ENCODE measurements around the gene HSD17B1. TPM values are rescaled to one million over a fixed set of nuclear protein-coding genes. Genes with fewer than 3 reads are reported as not detected.

Gene HSD17B1
- total and polyA plus RNA-seq, 2 of the 13 experiments (the other 11 are each of a cell fraction or from before 2014, with no cell fraction given), result 0.54 to 0.93 TPM

DNA sequence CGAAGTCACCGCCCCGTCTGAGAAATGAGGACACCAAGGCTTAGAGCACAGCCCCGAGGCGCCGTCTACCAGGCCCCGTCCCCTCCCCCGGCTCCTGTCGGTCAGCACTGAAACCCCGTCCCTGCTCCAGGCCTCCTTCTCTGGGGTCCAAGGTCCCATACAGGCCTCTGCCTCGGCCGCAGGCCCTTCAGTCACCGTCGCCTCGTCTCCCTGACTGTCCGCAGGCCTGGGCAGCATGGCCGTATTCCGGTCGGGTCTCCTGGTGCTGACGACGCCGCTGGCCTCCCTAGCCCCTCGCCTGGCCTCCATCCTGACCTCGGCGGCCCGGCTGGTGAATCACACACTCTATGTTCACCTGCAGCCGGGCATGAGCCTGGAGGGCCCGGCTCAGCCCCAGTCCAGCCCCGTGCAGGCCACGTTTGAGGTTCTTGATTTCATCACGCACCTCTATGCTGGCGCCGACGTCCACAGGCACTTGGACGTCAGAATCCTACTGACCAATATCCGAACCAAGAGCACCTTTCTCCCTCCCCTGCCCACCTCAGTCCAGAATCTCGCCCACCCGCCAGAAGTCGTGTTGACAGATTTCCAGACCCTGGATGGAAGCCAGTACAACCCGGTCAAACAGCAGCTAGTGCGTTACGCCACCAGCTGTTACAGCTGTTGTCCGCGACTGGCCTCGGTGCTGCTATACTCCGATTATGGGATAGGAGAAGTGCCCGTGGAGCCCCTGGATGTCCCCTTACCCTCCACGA is 9.8 kb downstream of the HSD17B1 start (continued):
- TF ChIP-seq, protein P1, sequence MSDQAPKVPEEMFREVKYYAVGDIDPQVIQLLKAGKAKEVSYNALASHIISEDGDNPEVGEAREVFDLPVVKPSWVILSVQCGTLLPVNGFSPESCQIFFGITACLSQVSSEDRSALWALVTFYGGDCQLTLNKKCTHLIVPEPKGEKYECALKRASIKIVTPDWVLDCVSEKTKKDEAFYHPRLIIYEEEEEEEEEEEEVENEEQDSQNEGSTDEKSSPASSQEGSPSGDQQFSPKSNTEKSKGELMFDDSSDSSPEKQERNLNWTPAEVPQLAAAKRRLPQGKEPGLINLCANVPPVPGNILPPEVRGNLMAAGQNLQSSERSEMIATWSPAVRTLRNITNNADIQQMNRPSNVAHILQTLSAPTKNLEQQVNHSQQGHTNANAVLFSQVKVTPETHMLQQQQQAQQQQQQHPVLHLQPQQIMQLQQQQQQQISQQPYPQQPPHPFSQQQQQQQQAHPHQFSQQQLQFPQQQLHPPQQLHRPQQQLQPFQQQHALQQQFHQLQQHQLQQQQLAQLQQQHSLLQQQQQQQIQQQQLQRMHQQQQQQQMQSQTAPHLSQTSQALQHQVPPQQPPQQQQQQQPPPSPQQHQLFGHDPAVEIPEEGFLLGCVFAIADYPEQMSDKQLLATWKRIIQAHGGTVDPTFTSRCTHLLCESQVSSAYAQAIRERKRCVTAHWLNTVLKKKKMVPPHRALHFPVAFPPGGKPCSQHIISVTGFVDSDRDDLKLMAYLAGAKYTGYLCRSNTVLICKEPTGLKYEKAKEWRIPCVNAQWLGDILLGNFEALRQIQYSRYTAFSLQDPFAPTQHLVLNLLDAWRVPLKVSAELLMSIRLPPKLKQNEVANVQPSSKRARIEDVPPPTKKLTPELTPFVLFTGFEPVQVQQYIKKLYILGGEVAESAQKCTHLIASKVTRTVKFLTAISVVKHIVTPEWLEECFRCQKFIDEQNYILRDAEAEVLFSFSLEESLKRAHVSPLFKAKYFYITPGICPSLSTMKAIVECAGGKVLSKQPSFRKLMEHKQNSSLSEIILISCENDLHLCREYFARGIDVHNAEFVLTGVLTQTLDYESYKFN (CRISPR knock-in tag; conservative IDR thresholded peaks at IDR 0.05), result 0 out of 2 replicates have a peak, but pooled peaks have one; percentile 8
- TF ChIP-seq, protein P2, sequence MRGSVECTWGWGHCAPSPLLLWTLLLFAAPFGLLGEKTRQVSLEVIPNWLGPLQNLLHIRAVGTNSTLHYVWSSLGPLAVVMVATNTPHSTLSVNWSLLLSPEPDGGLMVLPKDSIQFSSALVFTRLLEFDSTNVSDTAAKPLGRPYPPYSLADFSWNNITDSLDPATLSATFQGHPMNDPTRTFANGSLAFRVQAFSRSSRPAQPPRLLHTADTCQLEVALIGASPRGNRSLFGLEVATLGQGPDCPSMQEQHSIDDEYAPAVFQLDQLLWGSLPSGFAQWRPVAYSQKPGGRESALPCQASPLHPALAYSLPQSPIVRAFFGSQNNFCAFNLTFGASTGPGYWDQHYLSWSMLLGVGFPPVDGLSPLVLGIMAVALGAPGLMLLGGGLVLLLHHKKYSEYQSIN (CRISPR knock-in tag; IDR thresholded peaks at IDR 0.05; ENCODE audit: borderline replicate concordance), result 0 out of 2 replicates have a peak, but pooled peaks have one; percentile 74
- TF ChIP-seq ZNF207 (IDR thresholded peaks at IDR 0.05; ENCODE audit: borderline replicate concordance) (no peak), SALL2 (CRISPR knock-in tag; IDR thresholded peaks at IDR 0.05) (no peak), ZFYVE20 (CRISPR knock-in tag; IDR thresholded peaks at IDR 0.05; ENCODE audit: borderline replicate concordance, low read depth) (peak; percentile 87; the same call in 1 of the 2 replicates), DMAP1 (CRISPR knock-in tag; IDR thresholded peaks at IDR 0.05) (no peak; the same call in 1 of the 2 replicates), ZNF878 (CRISPR knock-in tag; IDR thresholded peaks at IDR 0.05) (no peak), KLF16 (CRISPR knock-in tag; IDR thresholded peaks at IDR 0.05) (no peak), ERF (CRISPR knock-in tag; IDR thresholded peaks at IDR 0.05) (no peak), DR1 (CRISPR knock-in tag; IDR thresholded peaks at IDR 0.05) (no peak), ATF1 (CRISPR knock-in tag; IDR thresholded peaks at IDR 0.05) (no peak), ZFX (CRISPR knock-in tag; IDR thresholded peaks at IDR 0.05; ENCODE audit: low read depth) (peak; percentile 98)
- TF ChIP-seq, protein P3, sequence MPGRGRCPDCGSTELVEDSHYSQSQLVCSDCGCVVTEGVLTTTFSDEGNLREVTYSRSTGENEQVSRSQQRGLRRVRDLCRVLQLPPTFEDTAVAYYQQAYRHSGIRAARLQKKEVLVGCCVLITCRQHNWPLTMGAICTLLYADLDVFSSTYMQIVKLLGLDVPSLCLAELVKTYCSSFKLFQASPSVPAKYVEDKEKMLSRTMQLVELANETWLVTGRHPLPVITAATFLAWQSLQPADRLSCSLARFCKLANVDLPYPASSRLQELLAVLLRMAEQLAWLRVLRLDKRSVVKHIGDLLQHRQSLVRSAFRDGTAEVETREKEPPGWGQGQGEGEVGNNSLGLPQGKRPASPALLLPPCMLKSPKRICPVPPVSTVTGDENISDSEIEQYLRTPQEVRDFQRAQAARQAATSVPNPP (CRISPR knock-in tag; IDR thresholded peaks at IDR 0.05), result 0 out of 2 replicates have a peak, but pooled peaks have one; percentile 56
